ENCODE data around the gene TFAP2C. TPM values are rescaled to one million over a fixed set of nuclear protein-coding genes. Genes with fewer than 3 reads are reported as not detected.

The TFAP2C gene
- total and polyA plus RNA-seq, 4 donors, result 2.6 to 6.3 (median 4.5) TPM

DNA sequence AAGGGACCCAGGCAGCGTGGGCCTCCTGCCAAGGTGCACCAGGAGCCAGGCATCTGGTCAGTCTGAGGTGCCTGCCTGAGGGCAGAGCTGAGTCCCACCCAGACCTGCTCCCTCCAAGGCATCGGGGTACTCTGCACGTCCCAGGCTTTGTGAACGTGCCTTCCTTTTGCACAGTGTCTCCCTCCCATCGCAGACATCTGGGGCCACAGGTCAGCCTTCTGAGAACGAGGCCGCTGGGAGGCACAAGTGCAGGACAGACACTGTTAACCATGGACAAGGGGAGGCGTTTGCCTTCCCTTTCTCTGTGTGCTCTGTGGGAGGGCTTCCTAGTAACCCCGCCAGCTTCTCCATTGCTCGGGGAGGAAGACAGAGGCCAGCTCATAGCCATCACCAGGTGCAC is 47.6 kb downstream of the TFAP2C start:
- Histone ChIP-seq H3K4me3 (no peak overlapping the region), H3K27ac (ENCODE audit: low read depth in 1 of 2, low read length in 1 of 2) (no peak overlapping the region), H3K36me3 (ENCODE audit: control insufficient read depth in 4 of 4, insufficient read depth in 4 of 4, low read length in 4 of 4) (no peaks in the 10 kb centered on the region), H3K4me1 (ENCODE audit: control insufficient read depth in 5 of 5, insufficient read depth in 5 of 5, low read length in 5 of 5) (no peaks in the 10 kb centered on the region), H3K9ac (ENCODE audit: insufficient read depth in 1 of 2, low read length in 2 of 2) (no peak overlapping the region), H3K9me3 (ENCODE audit: control insufficient read depth in 4 of 4, insufficient read depth in 3 of 4, low read length in 3 of 4) (no peaks in the 10 kb centered on the region), H3K27me3 (ENCODE audit: control insufficient read depth in 3 of 3, insufficient read depth in 3 of 3, low read length in 2 of 3) (peaks cover 0 to 3% (median 0%) of the 10 kb centered on the region in 3 donors)
- DNase-seq, result no peak
- 49 to 63% methylated on average over 10 of the region's 10 CpGs for WGBS, 2 donors
- TF ChIP-seq, protein P1, sequence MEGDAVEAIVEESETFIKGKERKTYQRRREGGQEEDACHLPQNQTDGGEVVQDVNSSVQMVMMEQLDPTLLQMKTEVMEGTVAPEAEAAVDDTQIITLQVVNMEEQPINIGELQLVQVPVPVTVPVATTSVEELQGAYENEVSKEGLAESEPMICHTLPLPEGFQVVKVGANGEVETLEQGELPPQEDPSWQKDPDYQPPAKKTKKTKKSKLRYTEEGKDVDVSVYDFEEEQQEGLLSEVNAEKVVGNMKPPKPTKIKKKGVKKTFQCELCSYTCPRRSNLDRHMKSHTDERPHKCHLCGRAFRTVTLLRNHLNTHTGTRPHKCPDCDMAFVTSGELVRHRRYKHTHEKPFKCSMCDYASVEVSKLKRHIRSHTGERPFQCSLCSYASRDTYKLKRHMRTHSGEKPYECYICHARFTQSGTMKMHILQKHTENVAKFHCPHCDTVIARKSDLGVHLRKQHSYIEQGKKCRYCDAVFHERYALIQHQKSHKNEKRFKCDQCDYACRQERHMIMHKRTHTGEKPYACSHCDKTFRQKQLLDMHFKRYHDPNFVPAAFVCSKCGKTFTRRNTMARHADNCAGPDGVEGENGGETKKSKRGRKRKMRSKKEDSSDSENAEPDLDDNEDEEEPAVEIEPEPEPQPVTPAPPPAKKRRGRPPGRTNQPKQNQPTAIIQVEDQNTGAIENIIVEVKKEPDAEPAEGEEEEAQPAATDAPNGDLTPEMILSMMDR (IDR thresholded peaks at IDR 0.05; ENCODE audit: control extremely low read depth, extremely low read depth), result no peak
- ATAC-seq (ENCODE audit: insufficient read depth, low FRiP score), result no peak

DNA sequence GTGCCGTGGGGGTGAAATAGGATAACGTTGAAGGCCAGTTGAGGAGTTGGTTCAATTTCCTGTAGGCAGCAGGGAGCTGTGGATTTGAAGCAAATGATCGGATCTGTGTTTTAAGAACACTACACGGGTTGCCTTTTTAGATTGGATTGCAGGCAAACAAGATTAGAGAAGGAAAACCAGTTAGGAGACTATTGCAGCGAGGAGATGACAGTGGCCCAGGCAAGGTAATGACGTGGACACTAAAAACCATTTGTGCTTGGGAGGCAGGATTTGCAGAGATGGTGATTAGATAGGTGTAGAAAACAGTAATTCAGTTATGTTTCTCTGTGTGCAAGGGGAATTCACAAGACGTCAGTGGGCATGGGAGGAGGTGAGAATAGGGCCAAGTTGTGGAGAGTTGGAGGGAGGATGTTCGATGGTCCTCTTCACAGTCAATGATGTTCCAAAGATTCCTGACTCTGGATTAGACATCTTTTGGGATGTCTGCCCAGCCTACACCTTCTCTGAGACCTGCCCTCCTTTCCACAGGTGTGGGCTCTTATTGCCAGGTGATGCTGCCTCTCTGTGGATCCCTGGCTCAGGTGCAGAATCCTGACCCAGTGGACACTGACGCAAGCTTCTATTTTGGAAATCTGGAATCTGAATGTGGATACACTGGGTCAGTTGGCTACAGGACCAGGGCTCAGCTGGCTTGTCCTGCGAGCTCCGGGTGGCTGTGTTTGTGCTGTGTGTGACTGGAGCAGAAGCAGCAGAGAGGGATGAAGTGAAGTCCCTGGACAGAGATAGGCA is 54.2 kb downstream of the TFAP2C start:
- WGBS, 2 donors, result 53 to 65% methylated on average over 11 of the region's 11 CpGs
- H3K27ac ChIP-seq (ENCODE audit: low read depth in 1 of 2, low read length in 1 of 2), result no peak overlapping the region
- H3K4me1 ChIP-seq (ENCODE audit: control insufficient read depth in 5 of 5, insufficient read depth in 5 of 5, low read length in 5 of 5), result no peaks in the 10 kb centered on the region
- no peak for DNase-seq
- TF ChIP-seq, protein P1 (IDR thresholded peaks at IDR 0.05; ENCODE audit: control extremely low read depth, extremely low read depth), result no peak
- no peak for ATAC-seq (ENCODE audit: insufficient read depth, low FRiP score)
- H3K36me3 ChIP-seq (ENCODE audit: control insufficient read depth in 4 of 4, insufficient read depth in 4 of 4, low read length in 4 of 4), result no peaks in the 10 kb centered on the region
- peaks cover 0 to 3% (median 0%) of the 10 kb centered on the region in 3 donors for H3K27me3 ChIP-seq (ENCODE audit: control insufficient read depth in 3 of 3, insufficient read depth in 3 of 3, low read length in 2 of 3)
- no peak overlapping the region for H3K9ac ChIP-seq (ENCODE audit: insufficient read depth in 1 of 2, low read length in 2 of 2)
- no peaks in the 10 kb centered on the region for H3K9me3 ChIP-seq (ENCODE audit: control insufficient read depth in 4 of 4, insufficient read depth in 3 of 4, low read length in 3 of 4)
- no peak overlapping the region for H3K4me3 ChIP-seq

DNA sequence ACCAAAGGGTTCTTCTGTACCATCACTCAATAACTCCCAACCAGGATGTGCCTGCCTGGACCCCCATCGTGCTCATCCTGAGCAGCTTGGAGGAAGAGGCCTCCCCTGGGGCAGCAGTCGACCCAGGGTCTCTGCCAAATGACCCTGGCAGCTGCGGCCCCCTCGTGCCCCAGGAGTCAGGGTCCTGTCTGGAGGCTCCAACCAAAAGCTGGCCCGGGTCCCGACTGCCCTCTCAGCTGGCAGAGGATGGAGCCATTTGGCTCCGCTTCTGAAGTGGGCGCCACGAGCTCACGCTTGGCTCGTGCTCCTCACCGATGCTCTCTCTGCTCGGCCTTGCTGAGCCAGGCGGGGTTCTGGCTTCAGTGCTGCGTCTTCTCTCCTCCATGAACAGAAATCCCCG is 56.8 kb downstream of the TFAP2C start:
- H3K36me3 ChIP-seq (ENCODE audit: control insufficient read depth in 4 of 4, insufficient read depth in 4 of 4, low read length in 4 of 4), result no peaks in the 10 kb centered on the region
- peaks cover 0 to 2% (median 0%) of the 10 kb centered on the region in 4 donors for H3K9me3 ChIP-seq (ENCODE audit: control insufficient read depth in 4 of 4, insufficient read depth in 3 of 4, low read length in 3 of 4)
- ATAC-seq (ENCODE audit: insufficient read depth, low FRiP score) (no peak), DNase-seq (no peak)
- no peak overlapping the region for H3K4me3 ChIP-seq
- H3K4me1 ChIP-seq (ENCODE audit: control insufficient read depth in 5 of 5, insufficient read depth in 5 of 5, low read length in 5 of 5), result no peaks in the 10 kb centered on the region
- no peak overlapping the region for H3K9ac ChIP-seq (ENCODE audit: insufficient read depth in 1 of 2, low read length in 2 of 2)
- H3K27me3 ChIP-seq (ENCODE audit: control insufficient read depth in 3 of 3, insufficient read depth in 3 of 3, low read length in 2 of 3), result peaks cover 0 to 3% (median 0%) of the 10 kb centered on the region in 3 donors
- TF ChIP-seq, protein P1 (IDR thresholded peaks at IDR 0.05; ENCODE audit: control extremely low read depth, extremely low read depth), result no peak
- WGBS, 2 donors, result 58 to 79% methylated on average over 16 of the region's 16 CpGs
- no peak overlapping the region for H3K27ac ChIP-seq (ENCODE audit: low read depth in 1 of 2, low read length in 1 of 2)
